ENCODE measurements around the gene THRB. TPM values are rescaled to one million over a fixed set of nuclear protein-coding genes. Genes with fewer than 3 reads are reported as not detected.

The THRB gene
- total and polyA plus RNA-seq, 8 donors: 2.1 to 12.4 (median 7.8) TPM

GRCh38 chr3:24487325-24488262 lies 7.1 kb downstream of the THRB start:
- Histone ChIP-seq H3K9me3 (no peaks in the 10 kb centered on the region), H3K4me3 (no peak overlapping the region), H3K4me1 (peaks cover 0 to 4% (median 1%) of the 10 kb centered on the region in 3 donors), H3K27me3 (no peaks in the 10 kb centered on the region), H3K27ac (no peak overlapping the region), H3K36me3 (no peaks in the 10 kb centered on the region)
- intact Hi-C loops (cut with DNase I): no loop called here
- ATAC-seq: no peak
- no peak for FAIRE-seq
- no peak for DNase-seq
- TF ChIP-seq, protein P1, sequence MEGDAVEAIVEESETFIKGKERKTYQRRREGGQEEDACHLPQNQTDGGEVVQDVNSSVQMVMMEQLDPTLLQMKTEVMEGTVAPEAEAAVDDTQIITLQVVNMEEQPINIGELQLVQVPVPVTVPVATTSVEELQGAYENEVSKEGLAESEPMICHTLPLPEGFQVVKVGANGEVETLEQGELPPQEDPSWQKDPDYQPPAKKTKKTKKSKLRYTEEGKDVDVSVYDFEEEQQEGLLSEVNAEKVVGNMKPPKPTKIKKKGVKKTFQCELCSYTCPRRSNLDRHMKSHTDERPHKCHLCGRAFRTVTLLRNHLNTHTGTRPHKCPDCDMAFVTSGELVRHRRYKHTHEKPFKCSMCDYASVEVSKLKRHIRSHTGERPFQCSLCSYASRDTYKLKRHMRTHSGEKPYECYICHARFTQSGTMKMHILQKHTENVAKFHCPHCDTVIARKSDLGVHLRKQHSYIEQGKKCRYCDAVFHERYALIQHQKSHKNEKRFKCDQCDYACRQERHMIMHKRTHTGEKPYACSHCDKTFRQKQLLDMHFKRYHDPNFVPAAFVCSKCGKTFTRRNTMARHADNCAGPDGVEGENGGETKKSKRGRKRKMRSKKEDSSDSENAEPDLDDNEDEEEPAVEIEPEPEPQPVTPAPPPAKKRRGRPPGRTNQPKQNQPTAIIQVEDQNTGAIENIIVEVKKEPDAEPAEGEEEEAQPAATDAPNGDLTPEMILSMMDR (IDR thresholded peaks at IDR 0.05): no peak

- no peaks in the 10 kb centered on the region for H3K36me3 ChIP-seq
- no peak for FAIRE-seq
- H3K27ac ChIP-seq: no peak overlapping the region
- no peaks in the 10 kb centered on the region for H3K27me3 ChIP-seq
- no peak for DNase-seq
- peaks cover 0 to 4% (median 0%) of the 10 kb centered on the region in 3 donors for H3K4me1 ChIP-seq
- 96 to 100% methylated on average over 1 of the region's 1 CpG for WGBS, 2 donors
- peak in 2 of 4 donors; percentile 52 to 53 for ATAC-seq
- H3K4me3 ChIP-seq: no peak overlapping the region
- no peaks in the 10 kb centered on the region for H3K9me3 ChIP-seq
- intact Hi-C loops (cut with DNase I): no loop called here
- TF ChIP-seq, protein P1 (IDR thresholded peaks at IDR 0.05): no peak
These were observed 9.1 kb downstream of the THRB start for GRCh38 chr3:24485511-24485910.

- Histone ChIP-seq H3K4me1 (peaks cover 0 to 4% (median 0%) of the 10 kb centered on the region in 3 donors), H3K36me3 (no peaks in the 10 kb centered on the region), H3K27ac (no peak overlapping the region), H3K9me3 (no peaks in the 10 kb centered on the region), H3K27me3 (no peaks in the 10 kb centered on the region), H3K4me3 (no peak overlapping the region)
- WGBS, 2 donors: 97 to 98% methylated on average over 3 of the region's 3 CpGs
- TF ChIP-seq, protein P1 (IDR thresholded peaks at IDR 0.05): no peak
- intact Hi-C loops (cut with DNase I): no loop called here
- DNase-seq: no peak
- ATAC-seq: no peak
- FAIRE-seq: no peak
These were observed 10.8 kb downstream of the THRB start for GRCh38 chr3:24483873-24484272.

DNA sequence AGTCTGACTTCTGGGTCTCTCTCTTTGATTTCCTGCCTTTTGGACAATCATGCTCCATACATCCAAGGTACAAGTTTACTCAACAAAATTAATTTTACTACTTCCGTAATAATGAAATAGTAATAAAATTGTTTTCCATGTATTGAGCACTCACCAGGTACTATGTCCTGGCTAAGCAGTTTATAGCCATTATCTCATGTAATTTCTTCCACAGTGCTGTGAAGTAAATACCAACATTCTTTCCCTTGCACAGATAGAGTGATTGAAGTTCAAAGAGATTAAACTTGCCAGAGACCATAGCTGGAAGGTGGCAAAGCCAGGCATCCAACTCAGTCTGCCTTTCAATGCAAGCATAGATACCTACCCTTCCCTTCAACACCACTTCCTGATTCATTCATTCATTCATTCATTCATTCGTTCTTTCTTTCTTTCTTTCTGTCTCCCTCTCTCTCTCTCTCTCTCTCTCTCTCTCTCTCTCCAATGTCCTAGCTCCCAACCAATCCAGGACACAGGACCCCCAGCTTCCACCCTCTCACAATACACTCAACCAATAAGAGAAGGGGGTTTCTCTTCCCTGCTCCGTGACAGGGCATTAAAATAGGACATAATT lies 12.4 kb downstream of the THRB start:
- H3K4me1 ChIP-seq: peaks cover 0 to 4% (median 0%) of the 10 kb centered on the region in 3 donors
- 84 to 85% methylated on average over 3 of the region's 3 CpGs for WGBS, 2 donors
- no peak overlapping the region for H3K4me3 ChIP-seq
- ATAC-seq (peak in 1 of 4 donors; percentile 25), FAIRE-seq (no peak), DNase-seq (no peak)
- no peaks in the 10 kb centered on the region for H3K36me3 ChIP-seq
- TF ChIP-seq, protein P1 (IDR thresholded peaks at IDR 0.05): no peak
- no peaks in the 10 kb centered on the region for H3K9me3 ChIP-seq
- H3K27me3 ChIP-seq: no peaks in the 10 kb centered on the region
- no peak overlapping the region for H3K27ac ChIP-seq
- intact Hi-C loops (cut with DNase I): no loop called here
